Smooth muscle cell (in vitro differentiated cells): ENCODE data around the gene RPUSD4. TPM values are rescaled to one million over a fixed set of nuclear protein-coding genes. Genes with fewer than 3 reads are reported as not detected.

Experiments used
- DNase-seq: peaks from one replicate; lab custom pipeline; 2025; ENCODE audit not compliant: unreplicated experiment; lab: John Stamatoyannopoulos, UW
- H2AFZ ChIP-seq: fragments of 200-600 bp; sonication (generic); 2 replicates; pipeline ENCODE4 v1.6.0; 2016; ENCODE audit warnings: antibody characterized with exemption, low read depth, mild to moderate bottlenecking
- H3F3A ChIP-seq: fragments of 200-600 bp; sonication (generic); 2 replicates; pipeline ENCODE4 v1.6.0; 2017; ENCODE audit warnings: antibody characterized with exemption, low read depth
- H3K27ac ChIP-seq: fragments of 200-600 bp; sonication (generic); 2 replicates; pipeline ENCODE4 v1.5.1; 2016; ENCODE audit warnings: low read depth, mild to moderate bottlenecking
- H3K27me3 ChIP-seq: fragments of 200-600 bp; sonication (generic); 2 replicates; pipeline ENCODE4 v1.6.1; 2016; ENCODE audit warnings: low read depth, mild to moderate bottlenecking
- H3K36me3 ChIP-seq: fragments of 200-600 bp; sonication (generic); 2 replicates; pipeline ENCODE4 v1.5.1; 2016; ENCODE audit warnings: low read depth
- H3K4me1 ChIP-seq: fragments of 200-600 bp; sonication (generic); 2 replicates; pipeline ENCODE4 v1.5.1; 2016; ENCODE audit warnings: low read depth
- H3K4me2 ChIP-seq: fragments of 200-600 bp; sonication (generic); 2 replicates; pipeline ENCODE4 v1.6.0; 2016; ENCODE audit warnings: mild to moderate bottlenecking
- H3K4me3 ChIP-seq: fragments of 200-600 bp; sonication (generic); 2 replicates; pipeline ENCODE4 v1.5.1; 2016; ENCODE audit warnings: mild to moderate bottlenecking
- H3K79me2 ChIP-seq: fragments of 200-600 bp; sonication (generic); 2 replicates; pipeline ENCODE4 v1.6.0; 2016; ENCODE audit warnings: low read depth, mild to moderate bottlenecking
- H3K9ac ChIP-seq: fragments of 200-600 bp; sonication (generic); 2 replicates; pipeline ENCODE4 v1.6.0; 2016; ENCODE audit warnings: low read depth
- H3K9me3 ChIP-seq: fragments of 200-600 bp; sonication (generic); replicated peaks from 2 replicates; pipeline ENCODE4 v1.5.1; 2016; ENCODE audit warnings: low read depth
- H4K20me1 ChIP-seq: fragments of 200-600 bp; sonication (generic); 2 replicates; pipeline ENCODE4 v1.6.0; 2016; ENCODE audit warnings: low read depth
- CTCF ChIP-seq: fragments of 200-600 bp; sonication (generic); IDR thresholded peaks from 2 replicates; pipeline ENCODE4 v1.5.1; 2017; ENCODE audit warnings: borderline replicate concordance, mild to moderate bottlenecking, antibody characterized with exemption; ENCODE audit not compliant: insufficient read depth, poor library complexity, severe bottlenecking
- WGBS: methylation state at CpG from one replicate; pipeline ENCODE4 v1.1.7; 2016; ENCODE audit warnings: low lambda C conversion rate; 5-methylcytosine and 5-hydroxymethylcytosine counted together
- polyA plus RNA-seq: library from polyadenylated mRNA; unstranded; fragments of >200 nt; fragmentation: Nextera tagmentation; extraction: Ambion mirVana; gene quantifications from 2 replicates; pipeline ENCODE4 v1.2.1, GENCODE V29; 2016
- total RNA-seq: library from RNA; depleted of rRNA; stranded (reverse); fragments of >200 nt; gene quantifications from 2 replicates; pipeline ENCODE4 v1.2.3, GENCODE V29; 2014

Gene RPUSD4
- total and polyA plus RNA-seq, 2 experiments from 2014 or later: 8.6 to 34.1 TPM

- no peak for DNase-seq
- TF ChIP-seq CTCF: no peak
- 87% methylated on average over 12 of the region's 13 CpGs for WGBS
These were observed 29.3 kb downstream of the RPUSD4 start for GRCh38 chr11:126181939-126182730.

GRCh38 chr11:126176853-126177470 is 34.5 kb downstream of the RPUSD4 start:
- Histone ChIP-seq H3K4me2 (no peak overlapping the region), H2AFZ (no peak overlapping the region), H3F3A (no peaks in the 10 kb centered on the region), H3K4me3 (no peak overlapping the region), H3K9ac (no peak overlapping the region), H3K79me2 (no peaks in the 10 kb centered on the region), H3K27me3 (no peaks in the 10 kb centered on the region), H4K20me1 (no peaks in the 10 kb centered on the region), H3K4me1 (no peaks in the 10 kb centered on the region), H3K36me3 (no peaks in the 10 kb centered on the region), H3K9me3 (no peaks in the 10 kb centered on the region), H3K27ac (no peak overlapping the region)
- no peak for DNase-seq
- TF ChIP-seq CTCF: no peak
- WGBS: 89% methylated on average over 8 of the region's 8 CpGs

More at GRCh38 chr11:126181939-126182730, 29.3 kb downstream of the RPUSD4 start:
- Histone ChIP-seq H3K79me2 (no peaks in the 10 kb centered on the region), H3K36me3 (no peaks in the 10 kb centered on the region), H3K4me1 (no peaks in the 10 kb centered on the region), H3K4me3 (no peak overlapping the region), H3K9ac (no peak overlapping the region), H3K27ac (no peak overlapping the region), H3F3A (no peaks in the 10 kb centered on the region), H3K9me3 (no peaks in the 10 kb centered on the region), H3K27me3 (no peaks in the 10 kb centered on the region), H2AFZ (no peak overlapping the region), H3K4me2 (no peak overlapping the region), H4K20me1 (no peaks in the 10 kb centered on the region)

GRCh38 chr11:126175393-126175792 is 36.1 kb downstream of the RPUSD4 start:
- Histone ChIP-seq H4K20me1 (no peaks in the 10 kb centered on the region), H3K4me1 (no peaks in the 10 kb centered on the region), H3K9ac (no peak overlapping the region), H3K79me2 (no peaks in the 10 kb centered on the region), H3K4me2 (no peak overlapping the region), H3K9me3 (no peaks in the 10 kb centered on the region), H3K4me3 (no peak overlapping the region), H3K36me3 (no peaks in the 10 kb centered on the region), H2AFZ (no peak overlapping the region), H3K27ac (no peak overlapping the region), H3F3A (no peaks in the 10 kb centered on the region), H3K27me3 (no peaks in the 10 kb centered on the region)
- 72% methylated on average over 15 of the region's 15 CpGs for WGBS
- no peak for DNase-seq
- TF ChIP-seq CTCF: no peak
